Measurements from ENCODE around the gene ALG14. TPM values are rescaled to one million over a fixed set of nuclear protein-coding genes. Genes with fewer than 3 reads are reported as not detected.

Gene ALG14
- total and polyA plus RNA-seq, 2 donors (not counting 1 experiment from before 2014, with no cell fraction given) = 0.92 to 2.6 TPM

GRCh38 chr1:94925561-94926125, 147.1 kb downstream of the ALG14 start:
- Mint-ChIP-seq H3K27ac (peak overlapping the region; percentile 80), H3K4me3 (peak overlapping the region; percentile 95), H3K9me3 (ENCODE audit: insufficient read depth) (no peaks in the 10 kb centered on the region), H3K4me1 (peaks cover 26% of the 10 kb centered on the region), H3K27me3 (peaks cover 27% of the 10 kb centered on the region)
- H4K20me1 ChIP-seq (ENCODE audit: control insufficient read depth, insufficient read depth, low read length, poor library complexity, severe bottlenecking) = no peaks in the 10 kb centered on the region
- under 1% methylated on average over 13 of the region's 23 CpGs for WGBS (ENCODE audit: insufficient coverage)
- peaks cover 24 to 28% of the 10 kb centered on the region in 2 donors for H3K4me1 ChIP-seq (ENCODE audit: control insufficient read depth in 2 of 2, insufficient read depth in 2 of 2, low read length in 2 of 2)
- no peak for TF ChIP-seq CTCF (IDR thresholded peaks at IDR 0.05)
- no peak for TF ChIP-seq EZH2 (IDR thresholded peaks at IDR 0.05; ENCODE audit: borderline replicate concordance, insufficient read depth, low read depth, low read length, poor library complexity, severe bottlenecking)
- peak overlapping the region; percentile 56 to 67 (median 61) for H3K4me3 ChIP-seq (ENCODE audit: control extremely low read depth in 1 of 5, extremely low read depth in 1 of 5, insufficient read depth in 1 of 5, low read depth in 2 of 5, low read length in 4 of 5)
- no peaks in the 10 kb centered on the region for H3K9me3 ChIP-seq (ENCODE audit: control extremely low read depth in 1 of 3, control insufficient read depth in 2 of 3, insufficient read depth in 1 of 3, low read length in 2 of 3)
- H3K79me2 ChIP-seq (ENCODE audit: control insufficient read depth, insufficient read depth, low read length) = no peaks in the 10 kb centered on the region
- H3K9ac ChIP-seq (ENCODE audit: low read length) = peak overlapping the region; percentile 70
- intact Hi-C loops (cut with micrococcal nuclease) = loop anchor here (1.0 to 5.0 kb wide), 5 partner anchors 52 to 1578 kb away; partner anchors contain the start of gene DR1
- peak; percentile 76 for DNase-seq
- ChIA-PET CTCF (interaction anchor here (1.3 kb wide), 1 partner anchor 118 kb away, joined by 6 read pairs; no protein-coding TSS in a partner anchor), POLR2A (no interaction called here)
- peak overlapping the region in 1 of 2 donors; percentile 51 for H3K27ac ChIP-seq (ENCODE audit: low read length in 2 of 2)
- peak overlapping the region; percentile 97 for H3K4me2 ChIP-seq (replicated peaks; ENCODE audit: low read depth, low read length, poor library complexity, severe bottlenecking)
- peak overlapping the region; percentile 90 for H2AFZ ChIP-seq (ENCODE audit: insufficient read depth, low read depth, low read length, poor library complexity, severe bottlenecking)
- no peaks in the 10 kb centered on the region for H3K36me3 ChIP-seq (replicated peaks in 1 of 2; ENCODE audit: control extremely low read depth in 1 of 2, control insufficient read depth in 1 of 2, extremely low read depth in 1 of 2, insufficient read depth in 2 of 2, low read length in 1 of 2)
- ATAC-seq (ENCODE audit: low read depth) = peak; percentile 29
- peaks cover 0 to 30% (median 9%) of the 10 kb centered on the region in 4 experiments for H3K27me3 ChIP-seq (replicated peaks in 1 of 4; ENCODE audit: control extremely low read depth in 1 of 4, control insufficient read depth in 3 of 4, insufficient read depth in 4 of 4, low read length in 3 of 4)

GRCh38 chr1:94925004-94925403, 147.7 kb downstream of the ALG14 start:
- intact Hi-C loops (cut with micrococcal nuclease) = loop anchor here (1.0 to 5.0 kb wide), 4 partner anchors 52 to 1578 kb away; partner anchors contain the start of gene DR1
- H3K9me3 Mint-ChIP-seq (ENCODE audit: insufficient read depth) = no peaks in the 10 kb centered on the region
- CTCF ChIA-PET = interaction anchor here (1.3 kb wide), 1 partner anchor 118 kb away, joined by 6 read pairs; no protein-coding TSS in a partner anchor

More at GRCh38 chr1:94925004-94925403, 147.7 kb downstream of the ALG14 start:
- peaks cover 0 to 30% (median 9%) of the 10 kb centered on the region in 4 experiments for H3K27me3 ChIP-seq (replicated peaks in 1 of 4; ENCODE audit: control extremely low read depth in 1 of 4, control insufficient read depth in 3 of 4, insufficient read depth in 4 of 4, low read length in 3 of 4)
- H2AFZ ChIP-seq (ENCODE audit: insufficient read depth, low read depth, low read length, poor library complexity, severe bottlenecking) = no peak overlapping the region
- H3K27ac ChIP-seq (ENCODE audit: low read length in 2 of 2) = no peak overlapping the region
- DNase-seq (no peak), ATAC-seq (ENCODE audit: low read depth) (no peak)
- Mint-ChIP-seq H3K27me3 (peaks cover 27% of the 10 kb centered on the region), H3K4me1 (peaks cover 26% of the 10 kb centered on the region), H3K27ac (no peak overlapping the region), H3K4me3 (peak overlapping the region; percentile 95)
- no peaks in the 10 kb centered on the region for H4K20me1 ChIP-seq (ENCODE audit: control insufficient read depth, insufficient read depth, low read length, poor library complexity, severe bottlenecking)
- peaks cover 24 to 28% of the 10 kb centered on the region in 2 donors for H3K4me1 ChIP-seq (ENCODE audit: control insufficient read depth in 2 of 2, insufficient read depth in 2 of 2, low read length in 2 of 2)
- H3K4me3 ChIP-seq (ENCODE audit: control extremely low read depth in 1 of 5, extremely low read depth in 1 of 5, insufficient read depth in 1 of 5, low read depth in 2 of 5, low read length in 4 of 5) = peak overlapping the region in 1 of 5 experiments; percentile 67
- TF ChIP-seq EZH2 (IDR thresholded peaks at IDR 0.05; ENCODE audit: borderline replicate concordance, insufficient read depth, low read depth, low read length, poor library complexity, severe bottlenecking) (no peak), CTCF (IDR thresholded peaks at IDR 0.05) (no peak)
- no peaks in the 10 kb centered on the region for H3K36me3 ChIP-seq (replicated peaks in 1 of 2; ENCODE audit: control extremely low read depth in 1 of 2, control insufficient read depth in 1 of 2, extremely low read depth in 1 of 2, insufficient read depth in 2 of 2, low read length in 1 of 2)
- no peaks in the 10 kb centered on the region for H3K9me3 ChIP-seq (ENCODE audit: control extremely low read depth in 1 of 3, control insufficient read depth in 2 of 3, insufficient read depth in 1 of 3, low read length in 2 of 3)
- H3K79me2 ChIP-seq (ENCODE audit: control insufficient read depth, insufficient read depth, low read length) = no peaks in the 10 kb centered on the region
- peak overlapping the region; percentile 70 for H3K9ac ChIP-seq (ENCODE audit: low read length)
- peak overlapping the region; percentile 97 for H3K4me2 ChIP-seq (replicated peaks; ENCODE audit: low read depth, low read length, poor library complexity, severe bottlenecking)
- POLR2A ChIA-PET = no interaction called here
- WGBS (ENCODE audit: insufficient coverage) = no CpG with 5 or more reads among the region's 2 CpGs
